Epithelial cell of alveolus of lung (primary cell): ENCODE data around the gene PTPN4. TPM values are rescaled to one million over a fixed set of nuclear protein-coding genes. Genes with fewer than 3 reads are reported as not detected.

ENCODE experiments used
- total RNA-seq: library from RNA; depleted of rRNA; stranded (reverse); fragments of >200 nt; gene quantifications from 2 replicates; pipeline ENCODE4 v1.2.1, GENCODE V29; 2015

The PTPN4 gene
- 9.4 and 14.2 TPM in 2 replicates for total RNA-seq

GRCh38 chr2:119759451-119760236, at the start of gene PTPN4:
Gene PTPN4 (plus strand): TSS chr2:119759922. CDS start chr2:119809854, 49,932 bp downstream.

GRCh38 chr2:120012771-120013596, 253.3 kb downstream of the PTPN4 start, which contains the start of gene EPB41L5:
Gene EPB41L5 (plus strand): TSS chr2:120013077. CDS start chr2:120019085, 6,008 bp downstream.

Other genes with a start within 250 kb of the PTPN4 start
- not detected in 2 replicates for gene SCTR, start 235.4 kb upstream of the PTPN4 start, total RNA-seq
- not detected in 2 replicates for gene CFAP221, start 215.5 kb upstream of the PTPN4 start, total RNA-seq
- 10.7 and 13.7 TPM in 2 replicates for gene TMEM177, start 80.7 kb upstream of the PTPN4 start, total RNA-seq